Stimulated activated CD4-positive, alpha-beta T cell treated with anti-CD3 and anti-CD28 coated beads, TNF-alpha, amount 100 ng/mL, for 4 hours (primary cell): Measurements from ENCODE around the gene TSN.
"Not testable (repeated sequence)": the region's sequence is repeated elsewhere in the genome, so short reads cannot be mapped to it uniquely, and the experiment has no call there.

Source experiments
- DNase-seq, 3 experiments: peaks; one replicate each; pipeline ENCODE4 v3.0.0-alpha.2; 2020; ENCODE audit warnings: low read depth in 3 of 3

The TSN gene

GRCh38 chr2:121755237-121756111 is at the start of gene TSN:
TSN (plus strand) TSS chr2:121755651; CDS start chr2:121755780, 129 bp downstream.
- DNase-seq = peak; percentile 86 to 95 (median 95)

DNA sequence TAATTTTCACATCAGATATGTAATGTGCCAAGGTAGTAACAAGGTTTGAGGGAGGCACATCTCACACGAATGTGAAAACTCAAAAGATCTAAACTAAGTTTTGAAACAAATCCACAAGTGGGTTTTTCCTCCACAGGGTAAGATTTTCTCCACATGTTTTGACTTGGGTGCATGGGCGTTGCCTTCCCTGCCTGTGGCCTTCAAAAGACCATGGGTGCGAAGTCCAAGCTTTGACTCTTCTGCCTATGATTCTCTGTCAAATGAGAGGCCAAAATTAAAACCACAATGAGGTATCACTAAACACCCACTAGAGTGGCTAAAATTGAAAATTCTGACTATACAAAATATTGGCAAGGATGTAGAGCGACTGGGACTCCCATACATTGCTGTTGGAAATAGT is 49.5 kb upstream of the TSN start:
- DNase-seq = no peak

DNA sequence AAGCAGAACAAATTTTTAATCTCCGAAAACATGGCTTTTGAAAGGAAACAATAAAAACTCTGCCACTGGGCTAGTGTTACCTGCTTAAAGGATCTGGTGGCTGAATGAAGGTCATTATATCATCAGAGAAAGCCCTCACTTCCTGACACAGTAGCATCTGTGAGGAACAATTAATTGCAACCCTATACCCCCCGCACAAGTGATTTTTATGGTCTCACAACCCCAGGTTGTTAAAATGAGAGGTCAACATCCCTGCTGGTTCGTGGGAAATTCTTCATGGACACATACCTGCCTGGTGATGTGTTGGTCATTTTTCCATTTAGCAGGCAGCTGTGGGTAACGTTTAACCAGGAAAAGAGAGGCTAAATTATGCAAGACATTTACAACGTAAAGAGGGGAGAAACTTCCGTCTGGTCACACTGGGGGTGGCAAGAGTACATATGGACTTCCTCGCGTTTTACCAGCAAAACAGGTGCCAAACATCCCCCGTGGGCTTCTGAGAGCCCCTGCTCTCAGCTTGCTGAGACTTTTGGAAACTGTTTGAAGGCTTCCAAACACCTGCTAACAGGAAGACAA is 48.0 kb upstream of the TSN start:
- DNase-seq = no peak

- no peak for DNase-seq
Measured at GRCh38 chr2:121707920-121708361, 47.5 kb upstream of the TSN start.

- no peak for DNase-seq
Measured at GRCh38 chr2:121709776-121710469, 45.5 kb upstream of the TSN start.

GRCh38 chr2:121710470-121711170 is 44.8 kb upstream of the TSN start:
- no peak for DNase-seq

DNA sequence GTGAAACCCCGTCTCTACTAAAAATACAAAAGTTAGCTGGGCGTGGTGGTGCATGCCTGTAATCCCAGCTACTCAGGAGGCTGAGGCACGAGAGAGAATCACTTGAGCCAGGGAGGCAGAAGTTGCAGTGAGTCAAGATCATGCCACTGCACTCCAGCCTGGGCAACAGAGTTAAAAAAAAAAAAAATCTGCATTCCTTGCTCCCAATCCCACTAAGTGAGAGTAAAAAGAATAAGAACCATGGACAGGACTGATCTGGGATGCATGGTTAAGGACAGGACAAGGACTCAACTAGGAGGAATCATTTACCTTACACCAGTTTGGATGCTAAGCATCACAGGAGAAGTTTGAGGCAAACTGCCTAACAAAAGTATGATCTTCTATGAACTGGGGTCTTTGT is 44.0 kb upstream of the TSN start:
- DNase-seq = not testable (repeated sequence)

DNA sequence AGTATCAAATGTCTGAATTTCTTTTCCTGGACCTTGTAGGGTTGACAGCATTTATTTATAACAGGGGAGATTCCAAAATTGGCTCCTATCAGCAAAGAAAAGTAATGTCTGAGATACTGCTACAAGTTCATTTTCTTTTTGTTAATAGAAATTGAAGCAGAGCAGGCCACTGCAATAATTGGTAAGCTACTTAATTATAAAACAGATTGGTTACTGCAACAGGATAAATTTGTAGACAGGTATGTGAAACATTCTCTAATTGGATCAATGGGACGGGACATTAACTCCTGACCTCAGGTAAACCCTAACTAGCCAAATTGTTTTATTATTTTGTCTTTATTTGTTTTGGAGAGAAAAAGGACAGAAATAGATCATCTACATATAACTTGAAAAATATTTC is 39.3 kb upstream of the TSN start:
- no peak for DNase-seq

- no peak for DNase-seq
Measured at GRCh38 chr2:121717529-121717928, 37.9 kb upstream of the TSN start.

- DNase-seq = no peak
Measured at GRCh38 chr2:121721926-121722325, 33.5 kb upstream of the TSN start.

DNA sequence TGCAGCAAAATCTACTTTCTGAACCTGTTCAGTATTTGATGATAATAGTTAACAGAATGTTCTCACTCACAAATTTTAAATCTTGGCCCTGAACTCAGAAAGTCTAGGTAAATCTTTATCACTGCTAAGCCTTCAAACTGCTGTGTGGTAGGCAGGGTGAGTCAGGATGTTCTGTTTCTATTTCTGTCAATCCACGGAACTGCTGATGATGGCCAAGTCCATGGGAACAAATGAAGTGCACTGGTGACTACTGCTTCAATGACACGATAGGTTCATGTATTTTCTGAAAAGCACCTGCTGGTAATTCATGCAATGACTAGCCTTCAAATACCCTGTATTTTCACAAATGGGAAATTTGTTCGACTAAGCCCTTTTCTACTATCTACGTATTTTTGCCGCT is 33.0 kb upstream of the TSN start:
- DNase-seq = no peak

DNA sequence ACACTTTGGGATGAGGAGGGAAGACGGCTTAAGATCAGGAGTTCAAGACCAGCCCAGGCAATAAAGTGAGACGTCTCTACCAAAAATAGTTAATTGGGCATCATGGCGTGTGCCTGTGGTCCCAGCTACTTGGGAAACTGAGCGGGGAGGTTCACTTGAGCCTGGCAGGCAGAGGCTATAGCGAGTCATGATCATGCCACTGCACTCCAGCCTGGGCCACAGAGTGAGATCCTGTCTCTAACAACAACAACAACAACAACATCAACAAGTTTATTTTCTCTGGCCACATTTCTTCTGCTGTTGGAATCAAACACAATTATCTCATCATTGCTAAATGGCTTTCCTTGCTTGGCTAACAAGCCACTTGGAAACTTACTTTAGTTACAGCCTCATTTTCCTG is 32.1 kb upstream of the TSN start:
- DNase-seq = no peak

- DNase-seq = no peak
Measured at GRCh38 chr2:121727332-121727731, 28.1 kb upstream of the TSN start.

- DNase-seq = no peak
Measured at GRCh38 chr2:121727950-121728349, 27.5 kb upstream of the TSN start.

- DNase-seq = no peak
Measured at GRCh38 chr2:121731366-121731765, 24.1 kb upstream of the TSN start.

GRCh38 chr2:121734544-121734943 is 20.9 kb upstream of the TSN start:
- not testable (repeated sequence) for DNase-seq

DNA sequence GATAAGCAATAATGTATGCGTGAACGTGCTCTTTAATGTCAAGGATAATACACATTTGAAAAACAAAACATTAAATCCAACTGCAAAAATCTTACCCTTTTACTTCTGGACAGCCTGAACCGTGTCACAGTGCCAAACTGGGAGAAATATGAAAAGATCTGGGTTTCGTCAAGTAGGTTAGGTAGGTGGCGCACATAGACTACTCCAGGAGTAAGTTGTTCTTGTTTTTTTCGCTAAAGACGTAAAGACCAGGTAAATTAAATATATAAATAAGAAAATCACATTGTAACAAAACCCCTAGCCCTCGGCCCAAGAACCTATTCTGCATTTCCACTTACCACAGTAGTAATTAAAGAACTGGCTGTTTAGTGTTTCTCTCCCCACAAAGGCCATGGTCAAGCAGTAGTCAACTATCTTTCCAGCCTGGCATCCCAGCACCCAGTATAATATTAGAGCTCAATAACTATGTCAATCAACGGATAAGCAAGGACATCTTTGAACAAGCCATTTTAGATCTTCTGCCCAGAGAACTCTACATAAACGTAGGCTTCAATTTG is 19.9 kb upstream of the TSN start:
- no peak for DNase-seq

GRCh38 chr2:121736140-121736461 is 19.4 kb upstream of the TSN start:
- DNase-seq = no peak

DNA sequence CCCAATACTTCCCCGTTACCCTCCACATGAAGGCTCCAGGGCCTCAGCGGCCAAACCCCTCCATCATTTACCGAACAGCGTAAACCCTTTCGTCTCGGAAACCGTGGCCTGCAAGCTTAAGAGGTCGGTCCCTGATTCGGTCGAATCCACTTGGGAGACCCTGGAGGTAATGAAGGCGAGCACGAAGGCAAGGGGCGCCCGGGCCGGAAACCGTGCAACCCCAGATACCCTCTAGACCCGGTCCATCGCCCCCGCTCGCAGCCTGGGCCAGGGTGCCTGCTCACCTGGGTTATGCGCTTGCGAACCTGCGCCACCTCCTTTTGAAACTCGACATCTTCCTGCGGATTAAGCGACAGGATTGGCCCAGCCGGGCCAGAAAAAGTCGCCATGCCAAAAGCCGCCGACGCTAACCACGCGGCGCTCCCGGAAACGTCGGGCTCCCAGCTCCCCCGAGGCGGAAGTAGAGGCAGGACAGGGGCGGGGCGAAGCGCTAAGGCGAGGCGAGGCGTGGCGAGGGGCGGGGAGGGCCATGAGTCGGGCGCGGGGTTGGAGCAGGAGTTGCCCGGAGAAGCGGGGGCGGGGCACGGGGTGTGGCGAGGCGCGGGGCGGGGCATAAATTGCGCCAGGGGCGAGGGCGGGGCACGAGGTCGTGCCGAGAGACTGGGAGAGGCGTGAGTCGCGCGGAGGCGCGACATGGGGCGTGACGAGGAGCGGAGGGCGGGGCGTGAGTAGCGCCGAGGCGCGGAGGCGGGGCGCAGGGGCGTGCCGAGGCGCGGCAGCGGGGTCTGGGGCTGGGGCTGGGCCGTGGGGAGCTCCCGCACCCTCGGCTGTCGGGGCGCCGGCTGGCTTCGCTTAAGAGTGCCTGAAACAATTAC is 18.8 kb upstream of the TSN start, which contains the start of gene NIFK:
TSS of gene NIFK (minus strand) at position 414 of the 875 bp plus-strand sequence. CDS start at position 389, 25 bp downstream.
- DNase-seq = peak; percentile 100

GRCh38 chr2:121740973-121741372 is 14.5 kb upstream of the TSN start:
- DNase-seq = no peak

- DNase-seq = no peak
Measured at GRCh38 chr2:121741450-121741849, 14.0 kb upstream of the TSN start.
